Raji (cell line): ENCODE measurements around the gene AKAP13.

Experiments
- POLR2A ChIP-seq: IDR thresholded peaks from 2 replicates; pipeline ENCODE4 v1.6.1; 2011; ENCODE audit warnings: low read depth, low read length, control low read depth; ENCODE audit not compliant: insufficient read depth

Gene AKAP13

DNA sequence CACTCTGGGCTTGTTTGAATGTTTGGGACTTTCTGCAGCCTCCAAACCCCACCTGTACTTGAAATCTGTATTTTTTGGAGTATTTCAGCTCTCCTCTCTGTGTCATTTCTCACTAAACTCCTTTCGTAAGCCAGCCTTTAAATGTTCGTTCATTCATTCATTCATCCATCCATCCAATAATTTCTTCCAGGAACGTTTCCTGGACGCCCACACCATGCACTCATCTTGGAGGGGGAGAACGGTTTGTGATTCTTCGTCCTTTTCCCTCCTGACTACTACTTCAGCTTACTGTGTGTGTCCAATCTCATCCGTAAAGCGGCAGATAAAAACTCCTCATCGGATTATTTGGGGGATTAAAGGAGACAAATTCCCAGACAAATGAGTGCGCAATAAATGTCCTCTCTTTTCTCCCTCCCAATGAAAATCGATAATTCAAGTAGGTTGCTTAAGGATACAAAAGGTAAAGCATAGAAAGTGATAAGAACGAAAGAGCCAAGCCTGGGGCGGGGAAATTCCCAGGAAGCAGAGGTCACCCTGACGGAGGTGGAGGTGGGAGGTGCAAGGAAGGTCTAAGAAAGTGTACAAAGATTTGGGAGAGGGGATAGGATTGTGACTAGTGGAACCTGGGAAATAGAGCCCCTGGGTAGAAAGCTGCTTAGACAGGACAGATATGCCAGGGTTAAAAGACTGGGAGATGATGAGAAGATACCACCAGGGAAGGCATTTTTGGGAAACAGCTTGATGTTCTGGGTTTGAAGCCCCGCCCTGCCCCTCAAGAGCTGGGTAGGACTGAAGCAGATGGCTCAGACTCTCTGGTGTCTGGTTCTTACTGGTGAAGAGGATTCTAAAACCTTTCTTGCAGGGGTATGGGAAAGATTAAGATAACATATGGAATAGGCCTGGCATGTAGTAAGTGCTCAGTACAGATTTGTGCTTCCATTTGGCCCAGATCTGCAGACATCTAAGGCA lies 415.2 kb downstream of the AKAP13 start:
- TF ChIP-seq POLR2A: no peak
